Neuronal stem cell (in vitro differentiated cells): ENCODE data around the gene DNAAF1.

Experiments
- DNase-seq: peaks from one replicate; pipeline ENCODE4 v3.0.0-alpha.2; 2013; ENCODE audit warnings: low spot score
- H2AFZ ChIP-seq: one replicate; pipeline ENCODE4 v1.6.1; 2013; ENCODE audit warnings: mild to moderate bottlenecking, low read length, inconsistent platforms
- H2AK5ac ChIP-seq: 2 replicates; pipeline ENCODE4 v1.6.1; 2013; ENCODE audit warnings: low read depth, mild to moderate bottlenecking, inconsistent platforms, low read length, moderate library complexity, mixed read lengths
- H2BK120ac ChIP-seq: 2 replicates; pipeline ENCODE4 v1.6.1; 2013; ENCODE audit warnings: low read depth, mild to moderate bottlenecking, inconsistent platforms, low read length, moderate library complexity, mixed read lengths
- H2BK12ac ChIP-seq: one replicate; pipeline ENCODE4 v1.6.1; 2013; ENCODE audit warnings: low read length, inconsistent platforms
- H2BK15ac ChIP-seq: 2 replicates; pipeline ENCODE4 v1.6.1; 2013; ENCODE audit warnings: mild to moderate bottlenecking, low read length, inconsistent platforms, mixed read lengths
- H2BK5ac ChIP-seq: one replicate; pipeline ENCODE4 v1.6.1; 2013; ENCODE audit warnings: inconsistent platforms, mild to moderate bottlenecking, low read length, moderate library complexity
- H3K14ac ChIP-seq: one replicate; pipeline ENCODE4 v1.6.1; 2013; ENCODE audit warnings: low read length, inconsistent platforms
- H3K18ac ChIP-seq: 2 replicates; pipeline ENCODE4 v1.6.1; 2013; ENCODE audit warnings: low read length, inconsistent platforms
- H3K23ac ChIP-seq: 2 replicates; pipeline ENCODE4 v1.6.1; 2013; ENCODE audit warnings: low read depth, mild to moderate bottlenecking, mixed read lengths, low read length, inconsistent platforms; ENCODE audit not compliant: poor library complexity
- H3K27ac ChIP-seq: replicated peaks from 3 replicates; pipeline ENCODE4 v1.5.1; 2013; ENCODE audit warnings: low read length, inconsistent platforms
- H3K27me3 ChIP-seq, 3 experiments: 2 replicates each; pipeline ENCODE4 v1.6.1; 2013; ENCODE audit warnings: low read length in 3 of 3, mild to moderate bottlenecking in 2 of 3, inconsistent platforms in 1 of 3, low read depth in 1 of 3, mixed read lengths in 1 of 3, moderate library complexity in 1 of 3; ENCODE audit not compliant: control insufficient read depth in 3 of 3, insufficient read depth in 3 of 3
- H3K36me3 ChIP-seq, 2 donors: replicated peaks in 1 of 2; 2 replicates each; pipeline ENCODE4 v1.6.1; 2013; ENCODE audit warnings: low read length in 2 of 2; ENCODE audit not compliant: control insufficient read depth in 2 of 2, insufficient read depth in 2 of 2
- H3K4ac ChIP-seq: 2 replicates; pipeline ENCODE4 v1.6.1; 2013; ENCODE audit warnings: inconsistent platforms, mild to moderate bottlenecking, low read length, moderate library complexity
- H3K4me1 ChIP-seq, 2 donors: 1 replicate in 1 of 2; 2 replicates in 1 of 2; pipeline ENCODE4 v1.6.1; 2013; ENCODE audit warnings: low read length in 2 of 2, low read depth in 1 of 2; ENCODE audit not compliant: control insufficient read depth in 2 of 2, insufficient read depth in 1 of 2
- H3K4me2 ChIP-seq: one replicate; pipeline ENCODE4 v1.6.1; 2013; ENCODE audit warnings: mild to moderate bottlenecking, low read length, inconsistent platforms; ENCODE audit not compliant: insufficient read depth, poor library complexity, severe bottlenecking
- H3K4me3 ChIP-seq, 2 donors: 2 replicates each; pipeline ENCODE4 v1.5.1; 2013; ENCODE audit warnings: low read length in 2 of 2, mild to moderate bottlenecking in 2 of 2, inconsistent platforms in 1 of 2, moderate library complexity in 1 of 2
- H3K79me1 ChIP-seq: one replicate; pipeline ENCODE4 v1.6.1; 2013; ENCODE audit warnings: low read depth, mild to moderate bottlenecking, inconsistent platforms, low read length, moderate library complexity
- H3K9ac ChIP-seq: one replicate; pipeline ENCODE4 v1.6.1; 2013; ENCODE audit warnings: mild to moderate bottlenecking, low read depth, low read length, inconsistent platforms; ENCODE audit not compliant: poor library complexity
- H3K9me3 ChIP-seq, 2 donors: replicated peaks in 1 of 2; 2 replicates each; pipeline versions ENCODE3 to v1.6.1; 2013; ENCODE audit warnings: low read length in 2 of 2, mild to moderate bottlenecking in 2 of 2, inconsistent platforms in 1 of 2, low read depth in 1 of 2, mixed read lengths in 1 of 2, moderate library complexity in 1 of 2; ENCODE audit not compliant: control insufficient read depth in 2 of 2, insufficient read depth in 1 of 2
- H4K8ac ChIP-seq: one replicate; pipeline ENCODE4 v1.6.1; 2013; ENCODE audit warnings: low read depth, mild to moderate bottlenecking, inconsistent platforms, low read length, moderate library complexity
- H4K91ac ChIP-seq: one replicate; pipeline ENCODE4 v1.6.1; 2013; ENCODE audit warnings: low read length, low read depth, mild to moderate bottlenecking, inconsistent platforms; ENCODE audit not compliant: poor library complexity
- WGBS, 2 donors: extraction: QIAGEN DNeasy Blood & Tissue Kit; methylation state at CpG; one replicate each; pipeline ENCODE4 v1.1.7; 2013; ENCODE audit warnings: missing lambda C conversion rate in 2 of 2, mixed read lengths in 1 of 2; ENCODE audit not compliant: insufficient read length in 2 of 2, insufficient replicate concordance in 1 of 2; ENCODE audit errors: extremely low coverage in 2 of 2; 5-methylcytosine and 5-hydroxymethylcytosine counted together

Gene DNAAF1

GRCh38 chr16:84155226-84155625 lies 10.1 kb downstream of the DNAAF1 start:
- Histone ChIP-seq H2BK15ac (no peak overlapping the region), H3K4ac (no peak overlapping the region), H3K27ac (no peak overlapping the region), H3K4me3 (no peak overlapping the region), H4K8ac (no peak overlapping the region), H3K79me1 (no peaks in the 10 kb centered on the region), H4K91ac (no peak overlapping the region), H3K9ac (no peak overlapping the region), H3K36me3 (no peaks in the 10 kb centered on the region), H2BK120ac (no peak overlapping the region), H3K27me3 (peaks cover 0 to 41% (median 0%) of the 10 kb centered on the region in 3 experiments), H3K23ac (no peak overlapping the region), H3K4me2 (no peak overlapping the region), H2BK5ac (no peak overlapping the region), H2AK5ac (no peak overlapping the region), H2BK12ac (no peak overlapping the region), H3K4me1 (no peaks in the 10 kb centered on the region), H3K9me3 (no peaks in the 10 kb centered on the region), H2AFZ (no peak overlapping the region), H3K18ac (no peak overlapping the region), H3K14ac (no peak overlapping the region)
- DNase-seq, result no peak
- no CpG with 5 or more reads among the region's 4 CpGs for WGBS, 2 donors

DNA sequence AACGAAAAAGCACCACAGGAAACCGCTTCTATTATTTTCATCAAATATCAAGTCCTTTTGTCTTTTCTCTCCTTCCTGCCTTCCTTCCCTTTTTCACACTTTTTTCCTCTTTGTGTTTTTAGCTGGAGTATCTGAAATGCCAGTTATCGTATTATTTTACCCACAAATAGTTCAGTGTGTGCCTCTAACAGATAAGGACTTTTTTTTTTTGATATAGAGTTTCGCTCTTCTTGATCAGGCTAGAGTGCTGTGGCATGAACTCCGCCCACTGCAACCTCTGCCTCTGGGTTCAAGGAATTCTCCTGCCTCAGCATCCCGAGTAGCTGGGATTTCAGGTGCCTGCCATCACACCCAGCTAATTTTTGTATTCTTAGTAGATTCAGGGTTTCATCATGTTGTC lies 10.7 kb downstream of the DNAAF1 start:
- Histone ChIP-seq H3K27ac (no peak overlapping the region), H4K8ac (no peak overlapping the region), H2AFZ (no peak overlapping the region), H2AK5ac (no peak overlapping the region), H3K23ac (no peak overlapping the region), H3K79me1 (no peaks in the 10 kb centered on the region), H2BK120ac (no peak overlapping the region), H3K9ac (no peak overlapping the region), H3K4me1 (no peaks in the 10 kb centered on the region), H3K9me3 (no peaks in the 10 kb centered on the region), H2BK5ac (no peak overlapping the region), H2BK12ac (no peak overlapping the region), H3K4me3 (no peak overlapping the region), H3K14ac (no peak overlapping the region), H3K36me3 (no peaks in the 10 kb centered on the region), H3K18ac (no peak overlapping the region), H4K91ac (no peak overlapping the region), H3K4me2 (no peak overlapping the region), H3K27me3 (peaks cover 0 to 36% (median 0%) of the 10 kb centered on the region in 3 experiments), H3K4ac (no peak overlapping the region), H2BK15ac (no peak overlapping the region)
- DNase-seq, result no peak
- no CpG with 5 or more reads among the region's 6 CpGs for WGBS, 2 donors

- no peak overlapping the region for H3K4ac ChIP-seq
- no peak overlapping the region for H3K4me3 ChIP-seq
- no peak overlapping the region for H3K23ac ChIP-seq
- no peak overlapping the region for H3K27ac ChIP-seq
- no peak overlapping the region for H3K9ac ChIP-seq
- H3K36me3 ChIP-seq, result no peaks in the 10 kb centered on the region
- no peak overlapping the region for H2AFZ ChIP-seq
- no peak overlapping the region for H3K4me2 ChIP-seq
- no peak overlapping the region for H3K18ac ChIP-seq
- H3K79me1 ChIP-seq, result no peaks in the 10 kb centered on the region
- H3K27me3 ChIP-seq, result peaks cover 0 to 34% (median 0%) of the 10 kb centered on the region in 3 experiments
- no CpG with 5 or more reads among the region's 5 CpGs for WGBS, 2 donors
- H2BK15ac ChIP-seq, result no peak overlapping the region
- no peaks in the 10 kb centered on the region for H3K4me1 ChIP-seq
- H2AK5ac ChIP-seq, result no peak overlapping the region
- H4K8ac ChIP-seq, result no peak overlapping the region
- H2BK120ac ChIP-seq, result no peak overlapping the region
- DNase-seq, result no peak
- H4K91ac ChIP-seq, result no peak overlapping the region
- no peak overlapping the region for H2BK5ac ChIP-seq
- no peak overlapping the region for H2BK12ac ChIP-seq
- H3K14ac ChIP-seq, result no peak overlapping the region
- no peaks in the 10 kb centered on the region for H3K9me3 ChIP-seq
Measured at GRCh38 chr16:84156342-84156784, 11.3 kb downstream of the DNAAF1 start.

GRCh38 chr16:84159007-84159406 lies 13.9 kb downstream of the DNAAF1 start:
- Histone ChIP-seq H3K9ac (no peak overlapping the region), H3K9me3 (no peaks in the 10 kb centered on the region), H2AK5ac (no peak overlapping the region), H4K91ac (no peak overlapping the region), H3K27me3 (peaks cover 0 to 27% (median 0%) of the 10 kb centered on the region in 3 experiments), H2BK15ac (no peak overlapping the region), H3K4me1 (no peaks in the 10 kb centered on the region), H3K18ac (no peak overlapping the region), H3K4ac (no peak overlapping the region), H2BK120ac (no peak overlapping the region), H3K4me2 (no peak overlapping the region), H3K23ac (no peak overlapping the region), H3K27ac (no peak overlapping the region), H2BK5ac (no peak overlapping the region), H3K79me1 (no peaks in the 10 kb centered on the region), H2AFZ (peak overlapping the region; percentile 65), H4K8ac (no peak overlapping the region), H3K36me3 (no peaks in the 10 kb centered on the region), H3K14ac (no peak overlapping the region), H3K4me3 (no peak overlapping the region), H2BK12ac (no peak overlapping the region)
- DNase-seq, result no peak
- no CpG with 5 or more reads among the region's 9 CpGs for WGBS, 2 donors
